Smooth muscle cell (in vitro differentiated cells): ENCODE data around the gene EHBP1. TPM values are rescaled to one million over a fixed set of nuclear protein-coding genes. Genes with fewer than 3 reads are reported as not detected.

Source experiments
- DNase-seq: peaks from one replicate; lab custom pipeline; 2025; ENCODE audit not compliant: unreplicated experiment; lab: John Stamatoyannopoulos, UW
- H2AFZ ChIP-seq: fragments of 200-600 bp; sonication (generic); 2 replicates; pipeline ENCODE4 v1.6.0; 2016; ENCODE audit warnings: antibody characterized with exemption, low read depth, mild to moderate bottlenecking
- H3F3A ChIP-seq: fragments of 200-600 bp; sonication (generic); 2 replicates; pipeline ENCODE4 v1.6.0; 2017; ENCODE audit warnings: antibody characterized with exemption, low read depth
- H3K27ac ChIP-seq: fragments of 200-600 bp; sonication (generic); 2 replicates; pipeline ENCODE4 v1.5.1; 2016; ENCODE audit warnings: low read depth, mild to moderate bottlenecking
- H3K27me3 ChIP-seq: fragments of 200-600 bp; sonication (generic); 2 replicates; pipeline ENCODE4 v1.6.1; 2016; ENCODE audit warnings: low read depth, mild to moderate bottlenecking
- H3K36me3 ChIP-seq: fragments of 200-600 bp; sonication (generic); 2 replicates; pipeline ENCODE4 v1.5.1; 2016; ENCODE audit warnings: low read depth
- H3K4me1 ChIP-seq: fragments of 200-600 bp; sonication (generic); 2 replicates; pipeline ENCODE4 v1.5.1; 2016; ENCODE audit warnings: low read depth
- H3K4me2 ChIP-seq: fragments of 200-600 bp; sonication (generic); 2 replicates; pipeline ENCODE4 v1.6.0; 2016; ENCODE audit warnings: mild to moderate bottlenecking
- H3K4me3 ChIP-seq: fragments of 200-600 bp; sonication (generic); 2 replicates; pipeline ENCODE4 v1.5.1; 2016; ENCODE audit warnings: mild to moderate bottlenecking
- H3K79me2 ChIP-seq: fragments of 200-600 bp; sonication (generic); 2 replicates; pipeline ENCODE4 v1.6.0; 2016; ENCODE audit warnings: low read depth, mild to moderate bottlenecking
- H3K9ac ChIP-seq: fragments of 200-600 bp; sonication (generic); 2 replicates; pipeline ENCODE4 v1.6.0; 2016; ENCODE audit warnings: low read depth
- H3K9me3 ChIP-seq: fragments of 200-600 bp; sonication (generic); replicated peaks from 2 replicates; pipeline ENCODE4 v1.5.1; 2016; ENCODE audit warnings: low read depth
- H4K20me1 ChIP-seq: fragments of 200-600 bp; sonication (generic); 2 replicates; pipeline ENCODE4 v1.6.0; 2016; ENCODE audit warnings: low read depth
- WGBS: methylation state at CpG from one replicate; pipeline ENCODE4 v1.1.7; 2016; ENCODE audit warnings: low lambda C conversion rate; 5-methylcytosine and 5-hydroxymethylcytosine counted together
- polyA plus RNA-seq: library from polyadenylated mRNA; unstranded; fragments of >200 nt; fragmentation: Nextera tagmentation; extraction: Ambion mirVana; gene quantifications from 2 replicates; pipeline ENCODE4 v1.2.1, GENCODE V29; 2016
- total RNA-seq: library from RNA; depleted of rRNA; stranded (reverse); fragments of >200 nt; gene quantifications from 2 replicates; pipeline ENCODE4 v1.2.3, GENCODE V29; 2014
- TF ChIP-seq, protein P1 (sequence below): fragments of 200-600 bp; sonication (generic); IDR thresholded peaks from 2 replicates; pipeline ENCODE4 v1.5.1; 2017; ENCODE audit warnings: borderline replicate concordance, mild to moderate bottlenecking, antibody characterized with exemption; ENCODE audit not compliant: insufficient read depth, poor library complexity, severe bottlenecking

The EHBP1 gene
- total and polyA plus RNA-seq, 2 experiments from 2014 or later = 9.3 to 45.9 TPM

DNA sequence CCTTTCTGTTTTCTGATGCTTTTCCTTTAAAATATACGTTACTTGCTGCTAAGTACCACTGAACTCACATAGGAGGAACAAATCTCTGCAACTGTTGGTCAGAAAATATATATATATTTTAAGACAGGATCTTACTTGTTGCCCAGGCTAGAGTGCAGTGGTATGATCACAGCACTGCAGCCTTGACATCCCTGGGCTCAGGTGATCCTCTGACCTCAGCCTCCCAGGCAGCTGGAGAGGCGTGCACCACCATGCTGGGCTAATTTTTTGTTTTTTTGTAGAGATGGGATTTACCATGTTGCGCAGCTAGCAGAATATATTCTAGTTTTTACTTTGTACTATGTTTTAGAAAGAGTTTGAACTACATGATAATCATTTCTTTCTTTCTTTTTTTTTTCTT is 51.5 kb downstream of the EHBP1 start:
- TF ChIP-seq, protein P1, sequence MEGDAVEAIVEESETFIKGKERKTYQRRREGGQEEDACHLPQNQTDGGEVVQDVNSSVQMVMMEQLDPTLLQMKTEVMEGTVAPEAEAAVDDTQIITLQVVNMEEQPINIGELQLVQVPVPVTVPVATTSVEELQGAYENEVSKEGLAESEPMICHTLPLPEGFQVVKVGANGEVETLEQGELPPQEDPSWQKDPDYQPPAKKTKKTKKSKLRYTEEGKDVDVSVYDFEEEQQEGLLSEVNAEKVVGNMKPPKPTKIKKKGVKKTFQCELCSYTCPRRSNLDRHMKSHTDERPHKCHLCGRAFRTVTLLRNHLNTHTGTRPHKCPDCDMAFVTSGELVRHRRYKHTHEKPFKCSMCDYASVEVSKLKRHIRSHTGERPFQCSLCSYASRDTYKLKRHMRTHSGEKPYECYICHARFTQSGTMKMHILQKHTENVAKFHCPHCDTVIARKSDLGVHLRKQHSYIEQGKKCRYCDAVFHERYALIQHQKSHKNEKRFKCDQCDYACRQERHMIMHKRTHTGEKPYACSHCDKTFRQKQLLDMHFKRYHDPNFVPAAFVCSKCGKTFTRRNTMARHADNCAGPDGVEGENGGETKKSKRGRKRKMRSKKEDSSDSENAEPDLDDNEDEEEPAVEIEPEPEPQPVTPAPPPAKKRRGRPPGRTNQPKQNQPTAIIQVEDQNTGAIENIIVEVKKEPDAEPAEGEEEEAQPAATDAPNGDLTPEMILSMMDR = no peak
- WGBS = 93% methylated on average over 3 of the region's 3 CpGs
- H3F3A ChIP-seq = no peaks in the 10 kb centered on the region
- H3K9me3 ChIP-seq = no peaks in the 10 kb centered on the region
- H2AFZ ChIP-seq = no peak overlapping the region
- no peak overlapping the region for H3K4me3 ChIP-seq
- H3K9ac ChIP-seq = no peak overlapping the region
- peaks cover 13% of the 10 kb centered on the region for H3K79me2 ChIP-seq
- H4K20me1 ChIP-seq = peaks cover 29% of the 10 kb centered on the region
- H3K36me3 ChIP-seq = no peaks in the 10 kb centered on the region
- no peaks in the 10 kb centered on the region for H3K27me3 ChIP-seq
- no peak overlapping the region for H3K4me2 ChIP-seq
- H3K27ac ChIP-seq = no peak overlapping the region
- no peak for DNase-seq
- no peaks in the 10 kb centered on the region for H3K4me1 ChIP-seq

- Histone ChIP-seq H3K4me2 (no peak overlapping the region), H3K4me3 (no peak overlapping the region), H3K9me3 (no peaks in the 10 kb centered on the region), H3K9ac (no peak overlapping the region), H2AFZ (no peak overlapping the region), H3K27ac (no peak overlapping the region), H3K27me3 (no peaks in the 10 kb centered on the region), H3K4me1 (no peaks in the 10 kb centered on the region), H3F3A (no peaks in the 10 kb centered on the region), H3K79me2 (peaks cover 18% of the 10 kb centered on the region), H4K20me1 (peaks cover 44% of the 10 kb centered on the region), H3K36me3 (no peaks in the 10 kb centered on the region)
- TF ChIP-seq, protein P1 = no peak
- no peak for DNase-seq
- WGBS = 82% methylated on average over 2 of the region's 2 CpGs
Observed at GRCh38 chr2:62760026-62760425, 54.5 kb downstream of the EHBP1 start.

DNA sequence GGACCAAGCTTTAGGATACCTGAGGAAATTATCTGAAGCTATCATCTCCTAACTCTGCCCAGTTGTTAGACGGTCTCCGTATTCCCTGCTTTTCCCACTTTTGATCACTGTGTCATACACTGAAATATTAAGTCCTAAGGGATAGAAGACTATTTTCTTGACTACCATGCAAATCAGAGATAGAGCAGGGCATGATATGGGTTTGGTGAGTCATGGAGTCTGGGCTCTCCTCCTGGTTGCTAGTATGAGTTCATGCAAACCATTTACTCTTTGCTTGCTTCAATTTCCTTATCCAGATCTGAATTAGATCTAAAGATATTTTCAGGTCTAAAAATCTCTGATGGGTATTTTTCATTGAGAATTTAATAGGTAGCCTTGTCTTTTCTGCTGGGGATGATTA is 55.0 kb downstream of the EHBP1 start:
- H3K9ac ChIP-seq = no peak overlapping the region
- peaks cover 13% of the 10 kb centered on the region for H3K79me2 ChIP-seq
- no peak for DNase-seq
- no peaks in the 10 kb centered on the region for H3K4me1 ChIP-seq
- no peak overlapping the region for H3K4me3 ChIP-seq
- no peak overlapping the region for H3K4me2 ChIP-seq
- H3K27me3 ChIP-seq = no peaks in the 10 kb centered on the region
- peaks cover 44% of the 10 kb centered on the region for H4K20me1 ChIP-seq
- no peak overlapping the region for H2AFZ ChIP-seq
- TF ChIP-seq, protein P1 = no peak
- no peaks in the 10 kb centered on the region for H3K9me3 ChIP-seq
- no peaks in the 10 kb centered on the region for H3K36me3 ChIP-seq
- 95% methylated on average over 2 of the region's 2 CpGs for WGBS
- no peak overlapping the region for H3K27ac ChIP-seq
- no peaks in the 10 kb centered on the region for H3F3A ChIP-seq

- 90% methylated on average over 3 of the region's 3 CpGs for WGBS
- H3K27ac ChIP-seq = no peak overlapping the region
- H4K20me1 ChIP-seq = peaks cover 27% of the 10 kb centered on the region
- no peak overlapping the region for H3K4me3 ChIP-seq
- no peaks in the 10 kb centered on the region for H3K36me3 ChIP-seq
- H3F3A ChIP-seq = no peaks in the 10 kb centered on the region
- no peak overlapping the region for H2AFZ ChIP-seq
- H3K27me3 ChIP-seq = no peaks in the 10 kb centered on the region
- no peak overlapping the region for H3K4me2 ChIP-seq
- no peaks in the 10 kb centered on the region for H3K9me3 ChIP-seq
- DNase-seq = no peak
- no peaks in the 10 kb centered on the region for H3K4me1 ChIP-seq
- H3K79me2 ChIP-seq = peaks cover 6% of the 10 kb centered on the region
- no peak overlapping the region for H3K9ac ChIP-seq
- TF ChIP-seq, protein P1 = no peak
Observed at GRCh38 chr2:62765619-62766376, 60.3 kb downstream of the EHBP1 start.
